Endothelial cell of umbilical vein (primary cell): ENCODE data around the gene ARHGAP42.

Experiments used
- EZH2 ChIP-seq: IDR thresholded peaks from 2 replicates; pipeline ENCODE4 v1.6.1; 2012; ENCODE audit warnings: borderline replicate concordance, low read depth, mild to moderate bottlenecking, moderate library complexity, low read length, inconsistent platforms; ENCODE audit not compliant: severe bottlenecking
- POLR2A ChIP-seq: IDR thresholded peaks from 2 replicates; pipeline ENCODE4 v1.6.1; 2012; ENCODE audit warnings: low read depth, mild to moderate bottlenecking, control low read depth, low read length
- TF ChIP-seq, protein P1 (sequence below), 2 donors: IDR thresholded peaks; 1 replicate in 1 of 2; 2 replicates in 1 of 2; pipeline ENCODE4 v1.5.1; 2011; ENCODE audit warnings: low read length in 2 of 2, mild to moderate bottlenecking in 2 of 2, moderate library complexity in 2 of 2, control low read depth in 1 of 2, inconsistent platforms in 1 of 2, low read depth in 1 of 2; ENCODE audit not compliant: insufficient read depth in 1 of 2; ENCODE audit errors: extremely low read depth in 1 of 2
- TF ChIP-seq, protein P2 (sequence below): IDR thresholded peaks from 2 replicates; pipeline ENCODE4 v1.6.1; 2011; ENCODE audit not compliant: insufficient read depth, insufficient read length

DNA sequence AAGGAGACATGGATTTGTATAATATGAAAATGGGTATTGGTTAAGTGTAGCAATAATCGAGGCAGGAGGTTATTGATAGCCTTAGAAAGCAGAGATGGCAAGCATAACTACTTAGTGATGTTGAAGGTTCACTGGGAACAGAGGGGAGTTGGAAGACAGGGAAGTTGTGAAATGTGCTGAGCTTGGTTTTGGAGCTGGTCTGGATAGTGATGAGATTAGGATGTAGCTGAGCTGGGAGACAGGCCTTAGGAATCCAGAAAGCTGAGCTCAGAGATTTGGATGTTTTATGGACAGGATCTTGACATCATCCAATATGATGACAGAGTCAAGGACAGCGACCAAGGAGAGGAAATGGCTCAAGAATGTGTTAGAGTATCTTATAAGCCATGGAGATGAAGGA is 113.1 kb downstream of the ARHGAP42 start:
- TF ChIP-seq EZH2 (no peak), POLR2A (no peak)
- TF ChIP-seq, protein P1, sequence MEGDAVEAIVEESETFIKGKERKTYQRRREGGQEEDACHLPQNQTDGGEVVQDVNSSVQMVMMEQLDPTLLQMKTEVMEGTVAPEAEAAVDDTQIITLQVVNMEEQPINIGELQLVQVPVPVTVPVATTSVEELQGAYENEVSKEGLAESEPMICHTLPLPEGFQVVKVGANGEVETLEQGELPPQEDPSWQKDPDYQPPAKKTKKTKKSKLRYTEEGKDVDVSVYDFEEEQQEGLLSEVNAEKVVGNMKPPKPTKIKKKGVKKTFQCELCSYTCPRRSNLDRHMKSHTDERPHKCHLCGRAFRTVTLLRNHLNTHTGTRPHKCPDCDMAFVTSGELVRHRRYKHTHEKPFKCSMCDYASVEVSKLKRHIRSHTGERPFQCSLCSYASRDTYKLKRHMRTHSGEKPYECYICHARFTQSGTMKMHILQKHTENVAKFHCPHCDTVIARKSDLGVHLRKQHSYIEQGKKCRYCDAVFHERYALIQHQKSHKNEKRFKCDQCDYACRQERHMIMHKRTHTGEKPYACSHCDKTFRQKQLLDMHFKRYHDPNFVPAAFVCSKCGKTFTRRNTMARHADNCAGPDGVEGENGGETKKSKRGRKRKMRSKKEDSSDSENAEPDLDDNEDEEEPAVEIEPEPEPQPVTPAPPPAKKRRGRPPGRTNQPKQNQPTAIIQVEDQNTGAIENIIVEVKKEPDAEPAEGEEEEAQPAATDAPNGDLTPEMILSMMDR (IDR thresholded peaks at IDR 0.05; ENCODE audit: extremely low read depth in 1 of 2, insufficient read depth in 1 of 2, low read depth in 1 of 2, low read length in 2 of 2): no peak
- TF ChIP-seq, protein P2, sequence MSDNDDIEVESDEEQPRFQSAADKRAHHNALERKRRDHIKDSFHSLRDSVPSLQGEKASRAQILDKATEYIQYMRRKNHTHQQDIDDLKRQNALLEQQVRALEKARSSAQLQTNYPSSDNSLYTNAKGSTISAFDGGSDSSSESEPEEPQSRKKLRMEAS: no peak
